ENCODE results near the gene EEF1AKMT4. TPM values are rescaled to one million over a fixed set of nuclear protein-coding genes. Genes with fewer than 3 reads are reported as not detected.

EEF1AKMT4 gene
- total and polyA plus RNA-seq, 2 of the 8 experiments (the other 6 are each of a cell fraction or from before 2014, with no cell fraction given) = 9.3 to 30.1 TPM

GRCh38 chr3:184237211-184237610 is 12.3 kb upstream of the EEF1AKMT4 start (continued):
- TF ChIP-seq TEAD4 (IDR thresholded peaks at IDR 0.05; ENCODE audit: low read depth, low read length) = no peak
- no peak for TF ChIP-seq KDM4A (IDR thresholded peaks at IDR 0.05; ENCODE audit: low read depth, low read length, severe bottlenecking)
- no peak for TF ChIP-seq JUND (IDR thresholded peaks at IDR 0.05; ENCODE audit: low read length)
- no peak for TF ChIP-seq SIX5 (IDR thresholded peaks at IDR 0.05; ENCODE audit: low read depth, low read length)

Data from H1 (cell line).